ENCODE measurements around the gene GCAT. TPM values are rescaled to one million over a fixed set of nuclear protein-coding genes. Genes with fewer than 3 reads are reported as not detected.

Gene GCAT
- total RNA-seq, 3 donors from 2014 or later (not counting 1 experiment from before 2014, with no cell fraction given), result 0.25 to 1.2 (median 0.28) TPM

DNA sequence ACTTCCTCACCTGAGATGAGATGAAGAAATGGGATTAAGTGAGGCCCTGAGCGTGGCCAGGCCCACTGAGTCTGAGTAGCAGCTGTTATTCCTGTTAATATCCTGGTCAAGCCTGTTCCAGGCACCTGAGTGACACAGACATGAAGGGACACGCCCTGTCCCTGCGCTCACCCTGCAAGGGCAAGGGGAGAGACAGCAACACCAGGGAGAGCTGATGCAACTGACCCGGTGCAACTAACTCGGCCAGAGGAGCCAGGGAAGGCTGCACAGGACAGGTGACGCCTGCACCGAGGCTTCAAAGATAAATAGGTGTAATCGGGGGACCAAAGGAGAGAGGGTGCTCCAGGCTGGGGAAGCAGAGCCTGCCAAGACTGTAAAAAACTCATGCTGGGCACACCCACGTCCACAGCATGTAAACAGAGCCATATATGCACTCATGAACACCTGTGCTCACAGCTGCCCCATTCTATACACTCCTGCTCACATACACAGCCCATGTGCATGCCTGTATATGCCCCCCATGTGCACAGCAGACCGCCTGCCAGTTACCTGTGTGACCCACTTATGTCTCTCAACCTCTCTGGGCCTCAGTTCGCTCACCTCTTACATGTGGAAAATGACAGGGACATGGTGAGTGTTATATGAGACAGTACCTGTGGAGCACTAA, 22.8 kb upstream of the GCAT start:
- Histone ChIP-seq H3K9me3 (ENCODE audit: control insufficient read depth, insufficient read depth, low read length) (no peaks in the 10 kb centered on the region), H3K36me3 (ENCODE audit: control insufficient read depth, insufficient read depth, low read length) (no peaks in the 10 kb centered on the region), H3K4me3 (ENCODE audit: low read length) (no peak overlapping the region), H3K4me1 (ENCODE audit: control insufficient read depth, insufficient read depth, low read length) (no peaks in the 10 kb centered on the region), H3K27me3 (ENCODE audit: control insufficient read depth, insufficient read depth, low read length) (no peaks in the 10 kb centered on the region), H3K27ac (ENCODE audit: low read length) (no peak overlapping the region)
- H3K9me3 Mint-ChIP-seq, result no peaks in the 10 kb centered on the region
- no peak overlapping the region for H3K4me3 Mint-ChIP-seq
- intact Hi-C loops (cut with micrococcal nuclease), result no loop called here
- DNase-seq (no peak), ATAC-seq (no peak)
- WGBS (ENCODE audit: insufficient coverage), result 76% methylated on average over 11 of the region's 11 CpGs
- no peak overlapping the region for H3K27ac Mint-ChIP-seq
- no peaks in the 10 kb centered on the region for H3K36me3 Mint-ChIP-seq
- no peaks in the 10 kb centered on the region for H3K27me3 Mint-ChIP-seq (ENCODE audit: low read depth in 2 of 2)
- TF ChIP-seq, protein P1, sequence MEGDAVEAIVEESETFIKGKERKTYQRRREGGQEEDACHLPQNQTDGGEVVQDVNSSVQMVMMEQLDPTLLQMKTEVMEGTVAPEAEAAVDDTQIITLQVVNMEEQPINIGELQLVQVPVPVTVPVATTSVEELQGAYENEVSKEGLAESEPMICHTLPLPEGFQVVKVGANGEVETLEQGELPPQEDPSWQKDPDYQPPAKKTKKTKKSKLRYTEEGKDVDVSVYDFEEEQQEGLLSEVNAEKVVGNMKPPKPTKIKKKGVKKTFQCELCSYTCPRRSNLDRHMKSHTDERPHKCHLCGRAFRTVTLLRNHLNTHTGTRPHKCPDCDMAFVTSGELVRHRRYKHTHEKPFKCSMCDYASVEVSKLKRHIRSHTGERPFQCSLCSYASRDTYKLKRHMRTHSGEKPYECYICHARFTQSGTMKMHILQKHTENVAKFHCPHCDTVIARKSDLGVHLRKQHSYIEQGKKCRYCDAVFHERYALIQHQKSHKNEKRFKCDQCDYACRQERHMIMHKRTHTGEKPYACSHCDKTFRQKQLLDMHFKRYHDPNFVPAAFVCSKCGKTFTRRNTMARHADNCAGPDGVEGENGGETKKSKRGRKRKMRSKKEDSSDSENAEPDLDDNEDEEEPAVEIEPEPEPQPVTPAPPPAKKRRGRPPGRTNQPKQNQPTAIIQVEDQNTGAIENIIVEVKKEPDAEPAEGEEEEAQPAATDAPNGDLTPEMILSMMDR (IDR thresholded peaks at IDR 0.05), result no peak
- no peaks in the 10 kb centered on the region for H3K4me1 Mint-ChIP-seq

DNA sequence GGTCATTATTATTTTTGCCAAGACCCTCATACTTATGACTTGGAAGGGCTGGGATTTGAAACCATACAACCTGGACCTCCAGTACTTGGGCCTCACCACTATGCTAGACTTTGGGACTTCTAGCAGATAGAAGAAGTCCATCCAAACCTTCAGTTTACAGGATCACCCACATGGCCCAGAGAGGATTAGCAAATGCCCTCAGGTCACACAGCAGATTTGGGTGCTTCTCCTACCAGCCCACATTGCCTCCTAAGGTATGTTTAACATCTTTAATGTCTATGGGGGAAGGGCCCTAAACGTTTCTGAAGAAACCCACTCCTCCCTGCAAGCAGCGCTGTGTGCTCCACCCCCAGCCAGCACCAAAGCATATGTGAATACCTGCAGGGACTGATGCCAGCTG, 17.5 kb upstream of the GCAT start:
- intact Hi-C loops (cut with micrococcal nuclease), result no loop called here
- Histone ChIP-seq H3K36me3 (ENCODE audit: control insufficient read depth, insufficient read depth, low read length) (no peaks in the 10 kb centered on the region), H3K4me3 (ENCODE audit: low read length) (no peak overlapping the region), H3K27ac (ENCODE audit: low read length) (no peak overlapping the region), H3K9me3 (ENCODE audit: control insufficient read depth, insufficient read depth, low read length) (no peaks in the 10 kb centered on the region), H3K27me3 (ENCODE audit: control insufficient read depth, insufficient read depth, low read length) (no peaks in the 10 kb centered on the region), H3K4me1 (ENCODE audit: control insufficient read depth, insufficient read depth, low read length) (no peaks in the 10 kb centered on the region)
- Mint-ChIP-seq H3K4me1 (no peaks in the 10 kb centered on the region), H3K4me3 (no peak overlapping the region), H3K27ac (no peak overlapping the region), H3K36me3 (no peaks in the 10 kb centered on the region), H3K9me3 (no peaks in the 10 kb centered on the region), H3K27me3 (ENCODE audit: low read depth in 2 of 2) (no peaks in the 10 kb centered on the region)
- TF ChIP-seq, protein P1 (IDR thresholded peaks at IDR 0.05), result no peak
- 70% methylated on average over 2 of the region's 2 CpGs for WGBS (ENCODE audit: insufficient coverage)
- no peak for ATAC-seq
- no peak for DNase-seq

DNA sequence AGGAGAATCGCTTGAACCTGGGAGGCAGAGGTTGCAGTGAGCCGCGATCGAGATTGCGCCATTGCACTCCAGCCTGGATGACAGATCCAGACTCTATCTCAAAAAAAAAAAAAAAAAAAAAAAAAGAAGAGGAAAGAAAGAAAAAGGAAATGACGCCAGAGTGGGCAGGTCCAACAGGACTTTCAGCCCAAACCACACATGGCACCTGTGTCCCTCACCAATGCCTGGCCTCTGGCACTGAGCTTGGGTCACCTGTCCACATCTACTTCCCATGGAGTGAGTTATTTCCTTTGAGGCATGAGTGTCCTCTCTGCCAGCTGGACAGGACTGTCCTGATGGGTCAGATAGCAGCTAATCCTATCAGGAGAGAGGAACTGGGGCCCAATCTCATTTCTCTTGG, 15.2 kb upstream of the GCAT start:
- Histone ChIP-seq H3K4me3 (ENCODE audit: low read length) (no peak overlapping the region), H3K36me3 (ENCODE audit: control insufficient read depth, insufficient read depth, low read length) (no peaks in the 10 kb centered on the region), H3K9me3 (ENCODE audit: control insufficient read depth, insufficient read depth, low read length) (no peaks in the 10 kb centered on the region), H3K27me3 (ENCODE audit: control insufficient read depth, insufficient read depth, low read length) (no peaks in the 10 kb centered on the region), H3K4me1 (ENCODE audit: control insufficient read depth, insufficient read depth, low read length) (no peaks in the 10 kb centered on the region), H3K27ac (ENCODE audit: low read length) (no peak overlapping the region)
- intact Hi-C loops (cut with micrococcal nuclease), result no loop called here
- DNase-seq (no peak), ATAC-seq (no peak)
- Mint-ChIP-seq H3K27ac (no peak overlapping the region), H3K27me3 (ENCODE audit: low read depth in 2 of 2) (no peaks in the 10 kb centered on the region), H3K36me3 (no peaks in the 10 kb centered on the region), H3K4me3 (no peak overlapping the region), H3K4me1 (no peaks in the 10 kb centered on the region), H3K9me3 (no peaks in the 10 kb centered on the region)
- TF ChIP-seq, protein P1 (IDR thresholded peaks at IDR 0.05), result no peak
- WGBS (ENCODE audit: insufficient coverage), result 95% methylated on average over 4 of the region's 6 CpGs

DNA sequence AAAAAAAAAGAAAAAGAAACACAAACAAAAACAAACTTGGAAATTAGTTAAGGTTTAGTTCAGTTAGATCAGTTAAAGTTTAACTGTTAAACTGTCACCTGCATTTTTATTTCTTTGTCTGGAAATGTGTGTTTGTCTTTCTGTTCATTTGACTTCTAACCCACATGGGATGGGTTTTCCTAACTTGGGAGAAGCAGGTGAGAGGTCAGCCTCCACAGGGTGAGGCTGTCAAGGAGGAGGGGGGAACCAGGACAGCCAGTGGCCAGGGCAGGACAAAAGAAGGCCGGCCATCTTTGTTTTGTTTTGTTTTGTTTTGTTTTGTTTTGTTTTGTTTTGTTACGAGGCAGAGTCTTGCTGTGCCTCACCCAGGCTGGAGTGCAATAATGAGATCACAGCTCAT, 13.4 kb upstream of the GCAT start:
- Mint-ChIP-seq H3K4me3 (no peak overlapping the region), H3K9me3 (no peaks in the 10 kb centered on the region), H3K4me1 (no peaks in the 10 kb centered on the region), H3K27ac (no peak overlapping the region), H3K36me3 (no peaks in the 10 kb centered on the region), H3K27me3 (ENCODE audit: low read depth in 2 of 2) (peaks cover 0 to 4% of the 10 kb centered on the region in 2 donors)
- TF ChIP-seq, protein P1 (IDR thresholded peaks at IDR 0.05), result no peak
- no peaks in the 10 kb centered on the region for H3K27me3 ChIP-seq (ENCODE audit: control insufficient read depth, insufficient read depth, low read length)
- H3K4me1 ChIP-seq (ENCODE audit: control insufficient read depth, insufficient read depth, low read length), result no peaks in the 10 kb centered on the region
- no peak overlapping the region for H3K27ac ChIP-seq (ENCODE audit: low read length)
- 91% methylated on average over 2 of the region's 2 CpGs for whole genome bisulfite sequencing (ENCODE audit: insufficient coverage)
- H3K36me3 ChIP-seq (ENCODE audit: control insufficient read depth, insufficient read depth, low read length), result no peaks in the 10 kb centered on the region
- no peak overlapping the region for H3K4me3 ChIP-seq (ENCODE audit: low read length)
- no peaks in the 10 kb centered on the region for H3K9me3 ChIP-seq (ENCODE audit: control insufficient read depth, insufficient read depth, low read length)
- no peak for ATAC-seq
- intact Hi-C loops (cut with micrococcal nuclease), result no loop called here
- no peak for DNase-seq
